Stimulated activated CD4-positive, alpha-beta T cell treated with anti-CD3 and anti-CD28 coated beads, Interleukin-15, amount 100 ng/mL, for 24 hours (primary cell): ENCODE results near the gene UBFD1.
"Not testable (repeated sequence)": the region's sequence is repeated elsewhere in the genome, so short reads cannot be mapped to it uniquely, and the experiment has no call there.

Experiments used
- DNase-seq: peaks from one replicate; pipeline ENCODE4 v3.0.0-alpha.2; 2020

Gene UBFD1, protein sequence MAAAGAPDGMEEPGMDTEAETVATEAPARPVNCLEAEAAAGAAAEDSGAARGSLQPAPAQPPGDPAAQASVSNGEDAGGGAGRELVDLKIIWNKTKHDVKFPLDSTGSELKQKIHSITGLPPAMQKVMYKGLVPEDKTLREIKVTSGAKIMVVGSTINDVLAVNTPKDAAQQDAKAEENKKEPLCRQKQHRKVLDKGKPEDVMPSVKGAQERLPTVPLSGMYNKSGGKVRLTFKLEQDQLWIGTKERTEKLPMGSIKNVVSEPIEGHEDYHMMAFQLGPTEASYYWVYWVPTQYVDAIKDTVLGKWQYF

DNA sequence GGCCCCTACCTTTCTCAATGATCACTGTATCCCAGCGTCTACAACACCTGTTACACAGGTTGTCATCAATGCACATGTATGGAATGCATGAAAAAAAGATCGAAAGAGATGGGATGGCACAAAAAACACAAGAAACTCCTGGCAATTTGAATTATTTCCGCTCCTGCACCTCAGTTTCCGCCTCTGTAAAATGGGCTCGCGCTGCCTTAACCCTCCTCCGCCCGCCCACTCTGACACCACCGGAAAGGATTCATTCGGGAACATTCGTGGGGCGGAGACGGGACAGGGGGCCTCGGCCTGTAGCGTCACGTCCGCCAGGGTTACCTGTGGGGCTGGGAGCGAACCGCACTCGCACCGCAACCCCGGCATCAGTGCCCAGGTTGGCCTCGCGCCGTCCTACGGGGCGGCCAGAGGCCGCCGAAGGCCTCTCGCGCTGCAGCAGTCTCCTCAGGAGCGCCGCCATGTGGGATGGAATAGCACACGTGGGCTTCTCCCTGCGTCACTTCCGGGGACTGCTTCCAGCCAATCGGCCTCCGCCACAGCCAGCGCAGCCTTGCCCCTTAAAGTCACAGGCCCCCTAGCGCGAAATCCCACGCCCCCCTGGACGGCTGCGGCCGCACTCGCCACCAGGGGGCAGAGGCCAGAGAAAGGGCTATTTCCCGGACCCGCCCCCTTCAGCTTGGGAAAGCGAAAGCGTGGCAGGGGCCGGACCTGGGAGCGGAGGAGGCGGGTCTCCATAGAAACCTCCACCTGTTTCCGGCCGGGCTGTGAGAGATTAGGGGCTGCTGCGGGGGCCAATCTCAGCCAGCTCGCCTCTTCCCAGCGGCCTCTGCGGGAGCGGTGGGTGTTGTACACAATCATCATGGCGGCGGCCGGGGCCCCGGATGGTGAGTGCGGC is at the start of gene UBFD1, which contains the start of gene EARS2:
TSS of gene UBFD1 (plus strand) at position 847 of the 898 bp plus-strand sequence. CDS start at position 863, 16 bp downstream.
TSS of gene EARS2 (minus strand) at position 470 of the 898 bp plus-strand sequence. CDS start at position 463, 7 bp downstream.
- DNase-seq: peak; percentile 99

GRCh38 chr16:23508589-23509440 is 48.7 kb upstream of the UBFD1 start:
- DNase-seq: no peak

DNA sequence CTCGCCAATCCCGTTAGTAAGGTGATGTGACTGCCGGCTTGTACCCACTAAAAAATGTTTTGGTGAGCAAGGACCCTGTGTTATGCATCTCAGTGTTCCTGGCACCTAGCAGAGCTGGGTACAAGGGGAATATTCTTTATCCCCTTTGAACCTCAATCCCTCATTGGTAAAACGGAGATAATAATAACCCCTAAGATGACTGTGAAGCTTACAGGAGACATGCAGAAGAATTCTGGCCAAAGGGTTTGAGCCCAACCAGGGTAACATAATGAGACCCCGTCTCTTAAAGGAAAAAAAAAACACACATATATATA is 48.1 kb upstream of the UBFD1 start:
- DNase-seq: no peak

GRCh38 chr16:23509782-23510163 is 47.8 kb upstream of the UBFD1 start:
- peak; percentile 35 for DNase-seq

DNA sequence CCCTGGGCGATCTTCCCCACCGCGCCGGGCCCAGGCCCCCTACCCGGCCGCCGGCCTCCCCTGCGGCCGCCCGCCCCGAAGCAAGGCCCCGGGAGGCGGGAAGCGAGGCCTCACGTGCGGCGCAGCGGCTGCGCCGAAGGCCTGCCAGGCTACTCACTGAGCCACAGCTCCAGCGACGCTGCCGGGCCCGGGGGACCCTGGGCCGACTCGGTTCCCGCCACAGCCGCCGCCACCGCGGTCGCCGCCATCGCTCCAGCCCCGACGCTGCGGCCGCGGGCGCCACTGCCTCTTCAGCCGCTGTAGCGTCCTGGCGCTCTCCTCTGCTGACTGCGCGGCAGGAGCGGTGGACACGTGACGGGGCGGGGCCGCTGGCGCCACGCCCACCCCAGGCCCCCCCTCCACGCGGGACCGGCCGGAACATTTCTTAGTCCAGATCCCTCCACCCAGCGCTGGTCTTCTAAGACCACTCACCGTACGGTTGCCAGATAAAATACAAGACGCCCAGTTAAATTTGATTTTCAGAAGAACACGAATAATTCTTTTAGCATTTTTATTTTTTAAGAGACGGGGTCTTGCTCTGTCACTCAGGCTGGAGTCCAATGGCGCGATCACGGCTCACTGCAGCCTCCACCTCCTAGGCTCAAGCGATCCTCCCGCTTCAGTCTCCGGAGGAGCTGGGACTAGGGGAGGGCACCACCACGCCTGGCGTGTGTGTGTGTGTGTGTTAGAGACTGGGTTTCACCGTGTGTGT is 47.2 kb upstream of the UBFD1 start, which contains the start of gene GGA2:
TSS of gene GGA2 (minus strand) at position 331 of the 751 bp plus-strand sequence. CDS start at position 248, 83 bp downstream.
- peak; percentile 84 for DNase-seq

- not testable (repeated sequence) for DNase-seq
These were observed 46.6 kb upstream of the UBFD1 start for GRCh38 chr16:23510915-23511270.

DNA sequence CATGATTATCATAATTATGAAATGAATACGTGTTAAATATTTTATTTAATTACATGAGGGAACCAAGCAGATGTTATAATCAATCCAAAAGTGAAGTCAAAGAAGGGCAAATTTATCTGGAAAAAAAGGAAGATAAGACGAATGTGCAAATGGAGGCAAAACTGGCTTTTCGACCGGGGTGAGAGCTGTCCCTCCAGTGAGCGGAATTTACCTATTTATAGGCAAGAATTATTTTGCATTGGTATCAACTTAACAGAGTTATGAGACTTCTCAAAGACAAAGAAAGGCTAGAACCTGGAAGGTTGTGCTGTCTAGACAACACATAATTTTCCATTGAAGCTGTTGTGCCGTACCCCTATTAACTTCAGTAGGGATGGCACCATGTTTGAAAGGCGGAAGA is 45.8 kb upstream of the UBFD1 start:
- no peak for DNase-seq

DNA sequence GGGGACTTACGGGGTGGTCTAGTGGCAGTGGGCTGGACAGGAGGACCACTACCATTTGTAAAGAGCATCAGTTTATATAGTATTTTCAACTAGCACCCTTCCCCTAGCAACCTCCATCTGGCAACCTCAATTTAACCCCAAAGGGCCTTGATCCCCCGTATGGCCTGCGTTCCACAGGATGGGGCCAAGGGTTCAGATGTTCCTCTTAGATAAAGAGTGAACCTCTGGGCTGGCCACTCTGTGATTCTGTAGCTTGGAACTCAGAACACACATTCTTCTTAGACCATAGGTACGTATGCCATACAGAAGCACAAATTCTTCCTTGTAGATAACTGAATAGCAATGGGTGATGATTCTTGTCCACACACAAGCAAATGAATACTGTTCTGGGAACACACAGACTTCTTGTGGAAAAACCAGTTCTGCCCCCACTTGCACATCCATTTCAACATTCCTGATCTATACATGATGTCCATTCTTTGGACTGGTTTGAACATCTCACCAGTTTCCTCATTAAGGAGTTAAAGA is 45.3 kb upstream of the UBFD1 start:
- no peak for DNase-seq

- peak; percentile 37 for DNase-seq
These were observed 43.0 kb upstream of the UBFD1 start for GRCh38 chr16:23514381-23515152.

DNA sequence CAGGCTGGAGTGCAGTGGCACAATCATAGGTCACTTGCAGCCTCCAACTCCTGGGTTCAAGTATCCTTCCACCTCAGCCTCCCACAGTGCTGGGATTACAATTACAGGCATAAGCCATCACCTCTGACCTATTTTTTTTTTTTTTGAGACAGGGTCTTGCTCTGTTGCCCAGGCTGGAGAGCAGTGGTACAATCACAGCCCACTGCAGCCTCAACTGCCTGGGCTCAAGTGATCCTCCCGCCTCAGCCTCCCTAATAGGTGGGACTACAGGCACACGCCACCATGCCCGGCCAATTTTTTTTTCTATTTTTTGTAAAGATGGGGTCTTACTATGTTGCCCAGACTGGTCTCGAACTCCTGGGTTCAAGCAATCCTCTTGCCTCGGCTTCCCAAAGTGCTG is 41.6 kb upstream of the UBFD1 start:
- no peak for DNase-seq

DNA sequence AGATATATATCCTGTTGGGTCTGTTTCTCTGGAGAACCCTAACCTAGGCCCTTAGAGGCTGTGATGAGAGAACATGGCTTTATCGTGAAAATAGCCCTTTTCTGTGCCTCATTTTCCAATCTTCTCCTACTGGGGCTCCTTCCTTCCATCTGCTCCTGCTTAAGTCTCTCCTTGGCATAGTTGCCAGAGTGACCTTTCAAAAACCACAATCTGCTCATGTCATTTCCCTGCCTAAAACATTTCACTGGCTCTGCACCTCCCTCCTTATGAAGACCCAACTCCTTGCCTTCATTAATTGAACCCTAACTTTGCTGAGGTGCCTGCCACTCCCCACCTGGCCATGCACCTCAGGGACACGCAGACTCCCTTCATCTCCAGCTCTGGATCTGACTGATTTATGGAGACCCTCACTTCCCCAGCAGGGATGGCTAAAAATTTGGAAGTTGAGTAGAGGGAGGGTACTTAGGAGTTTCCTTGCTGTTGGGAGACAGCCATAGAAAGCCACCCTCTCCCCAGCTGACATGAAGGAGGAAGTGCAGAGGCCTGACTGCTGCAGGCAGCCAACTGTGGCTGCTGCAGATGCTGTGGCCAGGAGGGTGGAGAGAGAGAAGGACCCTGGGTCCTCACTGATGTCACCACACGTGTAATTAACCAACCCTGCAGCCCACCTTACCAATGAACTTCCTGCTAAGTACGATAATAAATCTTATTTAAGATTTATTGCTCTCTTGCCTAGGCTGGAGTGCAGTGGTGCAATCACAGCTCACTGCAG is 41.0 kb upstream of the UBFD1 start:
- DNase-seq: no peak

DNA sequence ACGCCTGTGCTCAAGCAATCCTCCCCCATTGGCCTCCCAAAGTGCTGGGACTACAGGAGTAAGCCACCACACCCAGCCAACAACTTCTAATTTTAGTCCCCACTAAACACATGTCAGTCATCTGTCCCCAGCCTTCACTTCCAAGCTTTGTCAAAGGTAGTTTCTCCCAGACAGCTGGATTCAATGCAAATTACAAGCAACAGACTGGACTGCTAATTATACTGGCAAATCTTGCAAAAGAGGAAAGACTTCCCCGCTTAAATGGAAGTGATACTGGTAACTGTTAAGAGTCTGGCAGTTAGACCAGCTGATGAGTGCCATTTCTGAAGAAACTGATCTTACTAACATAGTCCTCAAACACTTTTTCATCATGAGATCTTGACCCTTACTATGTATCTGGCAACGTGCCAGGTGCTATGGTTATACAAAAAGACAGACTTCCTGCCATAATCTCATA is 39.1 kb upstream of the UBFD1 start:
- DNase-seq: no peak

DNA sequence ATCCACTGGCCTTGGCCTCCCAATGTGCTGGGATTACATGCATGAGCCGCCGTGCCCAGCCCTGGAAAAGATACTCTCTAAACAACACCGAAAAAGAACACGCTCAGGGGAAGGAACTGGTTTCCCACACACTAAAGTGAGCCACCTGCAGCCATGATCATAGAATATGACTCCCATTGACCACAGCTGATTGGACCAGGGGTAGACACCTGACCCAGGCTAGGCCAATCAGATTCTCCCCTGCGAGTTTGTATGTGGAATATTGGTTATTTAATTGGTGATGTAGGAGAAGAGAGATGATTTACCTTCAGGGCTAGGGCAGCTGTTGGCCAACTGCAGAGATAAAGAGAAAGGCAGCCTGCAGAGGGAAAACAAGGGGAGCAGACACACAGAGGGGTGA is 38.2 kb upstream of the UBFD1 start:
- no peak for DNase-seq

- DNase-seq: no peak
These were observed 37.0 kb upstream of the UBFD1 start for GRCh38 chr16:23520500-23520899.

DNA sequence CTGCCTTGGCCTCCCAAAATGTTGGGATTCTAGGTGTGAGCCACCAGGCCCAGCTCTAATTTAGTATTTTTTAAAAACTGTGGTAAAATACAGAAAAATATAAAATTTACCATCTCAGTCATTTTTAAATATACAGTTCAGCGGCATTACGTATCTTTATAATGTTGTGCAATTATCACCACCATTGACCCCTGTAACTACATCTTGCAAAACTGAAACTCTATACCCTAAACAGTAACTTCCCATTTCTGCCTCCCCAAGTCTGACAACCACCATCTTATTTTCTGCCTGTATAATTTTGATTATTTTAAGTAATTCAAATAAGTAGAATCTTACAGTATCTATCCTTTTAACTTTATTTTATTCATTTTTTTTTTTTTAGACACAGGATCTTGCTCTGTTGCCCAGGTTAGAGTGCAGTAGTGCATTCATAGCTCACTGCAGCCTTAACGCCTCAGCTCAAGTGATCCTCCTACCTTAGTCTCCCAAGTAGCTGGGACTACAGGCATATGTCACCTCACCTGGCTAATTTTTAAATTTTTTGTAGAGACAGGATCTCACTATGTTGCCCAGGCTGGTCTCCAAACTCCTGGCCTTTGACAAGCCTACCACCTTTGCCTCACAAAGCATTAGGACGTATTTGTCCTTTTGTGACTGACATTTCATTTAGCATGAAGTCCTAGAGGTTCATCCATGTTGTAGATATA is 36.3 kb upstream of the UBFD1 start:
- DNase-seq: no peak

GRCh38 chr16:23521965-23522364 is 35.6 kb upstream of the UBFD1 start:
- DNase-seq: no peak

- DNase-seq: no peak
These were observed 34.2 kb upstream of the UBFD1 start for GRCh38 chr16:23523321-23523720.

- no peak for DNase-seq
These were observed 33.6 kb upstream of the UBFD1 start for GRCh38 chr16:23523876-23524385.

GRCh38 chr16:23524886-23525285 is 32.6 kb upstream of the UBFD1 start:
- no peak for DNase-seq
